H1 (cell line): ENCODE data around the gene TTL. TPM values are rescaled to one million over a fixed set of nuclear protein-coding genes. Genes with fewer than 3 reads are reported as not detected.
"Not testable (repeated sequence)": the region's sequence is repeated elsewhere in the genome, so short reads cannot be mapped to it uniquely, and the experiment has no call there.

Experiments used
- CTCF ChIA-PET: fragments of 300-600 bp; sonication (Branson Sonifier 250); formaldehyde crosslinking; loops from one replicate; lab custom pipeline; 2021; ENCODE audit not compliant: partially characterized antibody; lab: Charles Lee
- POLR2A ChIA-PET: fragments of 300-600 bp; sonication (Branson Sonifier 250); formaldehyde crosslinking; loops from one replicate; lab custom pipeline; 2021; ENCODE audit warnings: inconsistent platforms; ENCODE audit not compliant: partially characterized antibody; lab: Charles Lee
- DNase-seq, 2 experiments: peaks; one replicate each; pipeline versions ENCODE4 v3.0.0 to v3.0.0-alpha.2; 2010 to 2022; ENCODE audit warnings: low spot score in 2 of 2, low read depth in 1 of 2, mixed read lengths in 1 of 2
- FAIRE-seq: peaks from 2 replicates; lab custom pipeline; 2011; peaks lifted over from hg19 to GRCh38; lab: Jason Lieb, UNC
- H2AFZ ChIP-seq: 2 replicates; pipeline ENCODE4 v1.8.1; 2012; ENCODE audit warnings: low read length, inconsistent platforms
- H2AK5ac ChIP-seq: 2 replicates; pipeline ENCODE4 v1.6.1; 2013; ENCODE audit warnings: low read depth, low read length
- H2BK120ac ChIP-seq: replicated peaks from 2 replicates; pipeline ENCODE3; 2013; ENCODE audit warnings: low read depth, low read length, inconsistent platforms
- H2BK12ac ChIP-seq: 2 replicates; pipeline ENCODE4 v1.6.1; 2013; ENCODE audit warnings: low read depth, low read length
- H2BK15ac ChIP-seq: 2 replicates; pipeline ENCODE4 v1.6.1; 2013; ENCODE audit warnings: low read length
- H2BK20ac ChIP-seq: 2 replicates; pipeline ENCODE4 v1.6.1; 2013; ENCODE audit warnings: low read length
- H2BK5ac ChIP-seq: 2 replicates; pipeline ENCODE4 v1.6.1; 2013; ENCODE audit warnings: low read depth, low read length
- H3K14ac ChIP-seq: 2 replicates; pipeline ENCODE4 v1.6.1; 2013; ENCODE audit warnings: inconsistent platforms; ENCODE audit not compliant: insufficient read length
- H3K18ac ChIP-seq: 2 replicates; pipeline ENCODE4 v1.6.1; 2013; ENCODE audit warnings: low read length; ENCODE audit errors: extremely low read depth
- H3K23ac ChIP-seq: 2 replicates; pipeline ENCODE4 v1.6.1; 2013; ENCODE audit warnings: inconsistent platforms; ENCODE audit not compliant: insufficient read length
- H3K23me2 ChIP-seq: 2 replicates; pipeline ENCODE4 v1.6.1; 2013; ENCODE audit warnings: low read depth, low read length
- H3K27ac ChIP-seq: 2 replicates; pipeline ENCODE4 v1.6.1; 2011; ENCODE audit warnings: low read depth, low read length, inconsistent platforms
- H3K27me3 ChIP-seq, 4 experiments: replicated peaks in 1 of 4; 1 replicate in 1 of 4; 2 replicates in 3 of 4; pipeline versions ENCODE4 v1.6.1 to v1.8.1; 2011 to 2013; ENCODE audit warnings: low read length in 3 of 4, mild to moderate bottlenecking in 3 of 4, inconsistent platforms in 2 of 4, mixed read lengths in 2 of 4, moderate library complexity in 1 of 4; ENCODE audit not compliant: control insufficient read depth in 3 of 4, insufficient read depth in 3 of 4; ENCODE audit errors: extremely low read depth in 1 of 4
- H3K36me3 ChIP-seq, 4 experiments: 2 replicates each; pipeline versions ENCODE4 v1.6.1 to v1.8.1; 2011 to 2013; ENCODE audit warnings: mild to moderate bottlenecking in 4 of 4, low read length in 3 of 4, moderate library complexity in 2 of 4, control low read depth in 1 of 4, inconsistent platforms in 1 of 4; ENCODE audit not compliant: insufficient read depth in 4 of 4, control insufficient read depth in 2 of 4
- H3K4ac ChIP-seq: replicated peaks from 2 replicates; pipeline ENCODE3; 2013; ENCODE audit warnings: low read length, low read depth, mixed read lengths, inconsistent platforms; ENCODE audit not compliant: insufficient read length
- H3K4me1 ChIP-seq, 4 experiments: replicated peaks in 1 of 4; 1 replicate in 1 of 4; 2 replicates in 3 of 4; pipeline versions ENCODE4 v1.6.1 to v1.8.1; 2011 to 2013; ENCODE audit warnings: low read length in 3 of 4, inconsistent platforms in 2 of 4, mixed read lengths in 1 of 4; ENCODE audit not compliant: insufficient read depth in 4 of 4, control insufficient read depth in 3 of 4
- H3K4me2 ChIP-seq, 2 experiments: 2 replicates each; pipeline versions ENCODE4 v1.6.1 to v1.8.1; 2011 to 2013; ENCODE audit warnings: low read depth in 2 of 2, low read length in 2 of 2, control low read depth in 1 of 2, inconsistent platforms in 1 of 2, mild to moderate bottlenecking in 1 of 2; ENCODE audit not compliant: insufficient read depth in 1 of 2
- H3K4me3 ChIP-seq, 4 experiments: fragments of 200-600, 300-600 bp in 1 of 4; sonication (generic), shearing (Covaris generic), sonication (Bioruptor Twin) in 1 of 4; 2 replicates each; pipeline versions ENCODE4 v1.5.1 to v1.8.1; 2011 to 2016; ENCODE audit warnings: low read length in 4 of 4, low read depth in 3 of 4, control low read depth in 2 of 4, inconsistent platforms in 2 of 4, mild to moderate bottlenecking in 2 of 4, mixed read lengths in 1 of 4, moderate library complexity in 1 of 4; ENCODE audit not compliant: insufficient read depth in 2 of 4; ENCODE audit errors: extremely low read depth in 1 of 4
- H3K56ac ChIP-seq: replicated peaks from 2 replicates; pipeline ENCODE3; 2013; ENCODE audit warnings: low read depth, mild to moderate bottlenecking, mixed read lengths, low read length, inconsistent platforms; ENCODE audit not compliant: insufficient read length
- H3K79me1 ChIP-seq: 2 replicates; pipeline ENCODE4 v1.6.1; 2013; ENCODE audit warnings: low read depth, low read length, control low read depth
- H3K79me2 ChIP-seq, 2 experiments: 2 replicates each; pipeline versions ENCODE4 v1.6.1 to v1.8.1; 2012 to 2013; ENCODE audit warnings: low read length in 2 of 2, mild to moderate bottlenecking in 2 of 2, inconsistent platforms in 1 of 2; ENCODE audit not compliant: insufficient read depth in 2 of 2, control insufficient read depth in 1 of 2
- H3K9ac ChIP-seq, 4 experiments: replicated peaks in 1 of 4; 1 replicate in 1 of 4; 2 replicates in 3 of 4; pipeline versions ENCODE4 v1.6.1 to v1.8.1; 2011 to 2013; ENCODE audit warnings: low read depth in 3 of 4, low read length in 3 of 4, control low read depth in 2 of 4, mild to moderate bottlenecking in 2 of 4, moderate library complexity in 2 of 4, inconsistent platforms in 1 of 4; ENCODE audit errors: extremely low read depth in 1 of 4
- H3K9me3 ChIP-seq, 2 experiments: 2 replicates each; pipeline versions ENCODE4 v1.6.1 to v1.8.1; 2012 to 2013; ENCODE audit warnings: mild to moderate bottlenecking in 2 of 2, moderate library complexity in 2 of 2, control low read depth in 1 of 2, inconsistent platforms in 1 of 2, low read depth in 1 of 2, low read length in 1 of 2, mixed read lengths in 1 of 2; ENCODE audit not compliant: insufficient read depth in 2 of 2
- H4K20me1 ChIP-seq, 2 experiments: replicated peaks in 1 of 2; 2 replicates each; pipeline versions ENCODE3 to v1.8.1; 2011 to 2013; ENCODE audit warnings: inconsistent platforms in 2 of 2, low read length in 2 of 2, mild to moderate bottlenecking in 1 of 2; ENCODE audit not compliant: insufficient read depth in 2 of 2, control insufficient read depth in 1 of 2
- H4K5ac ChIP-seq: 2 replicates; pipeline ENCODE4 v1.6.1; 2013; ENCODE audit warnings: low read length, low read depth, mixed read lengths, inconsistent platforms; ENCODE audit not compliant: insufficient read length
- H4K8ac ChIP-seq: 2 replicates; pipeline ENCODE4 v1.8.0; 2013; ENCODE audit warnings: mild to moderate bottlenecking, moderate library complexity, low read length, inconsistent platforms; ENCODE audit not compliant: insufficient read depth; ENCODE audit errors: extremely low read depth
- H4K91ac ChIP-seq: replicated peaks from 2 replicates; pipeline ENCODE3; 2013; ENCODE audit warnings: low read length, mixed read lengths, inconsistent platforms; ENCODE audit not compliant: insufficient read length
- WGBS, 2 experiments: shearing (Covaris generic) in 1 of 2; methylation state at CpG; one replicate each; pipeline versions ENCODE4 v1.1.6 to v1.1.7; 2013 to 2015; ENCODE audit warnings: low lambda C conversion rate in 2 of 2, mixed read lengths in 2 of 2, inconsistent platforms in 1 of 2, low coverage in 1 of 2, missing lambda C conversion rate in 1 of 2; ENCODE audit not compliant: insufficient replicate concordance in 2 of 2, insufficient coverage in 1 of 2, insufficient read length in 1 of 2; ENCODE audit errors: extremely low coverage in 1 of 2, missing lambda C conversion rate in 1 of 2; 5-methylcytosine and 5-hydroxymethylcytosine counted together
- polyA plus RNA-seq, 7 experiments: library from polyadenylated mRNA; depleted of rRNA in 3 of 7; stranded (reverse) in 5 of 7; unstranded in 2 of 7; fragments of >200 nt in 5 of 7; fragments of 200-250 nt in 2 of 7; gene quantifications; 1 replicate in 5 of 7; 2 replicates in 1 of 7; 4 replicates in 1 of 7; pipeline versions ENCODE4 v1.2.1 to v1.2.3, GENCODE V29; 2011 to 2013; ENCODE audit warnings: missing spikeins in 2 of 7, mixed read lengths in 2 of 7
- total RNA-seq: library from RNA; stranded (reverse); fragmentation: NEBNext Ultra II Directional; extraction: Animal tissue kit (Norgen Biotek cat#: 25700); gene quantifications from 2 replicates; pipeline ENCODE4 v1.2.1, GENCODE V29; 2021

TTL gene
- total and polyA plus RNA-seq, 2 of the 8 experiments (the other 6 are each of a cell fraction or from before 2014, with no cell fraction given) = 17.5 to 57.1 TPM

DNA sequence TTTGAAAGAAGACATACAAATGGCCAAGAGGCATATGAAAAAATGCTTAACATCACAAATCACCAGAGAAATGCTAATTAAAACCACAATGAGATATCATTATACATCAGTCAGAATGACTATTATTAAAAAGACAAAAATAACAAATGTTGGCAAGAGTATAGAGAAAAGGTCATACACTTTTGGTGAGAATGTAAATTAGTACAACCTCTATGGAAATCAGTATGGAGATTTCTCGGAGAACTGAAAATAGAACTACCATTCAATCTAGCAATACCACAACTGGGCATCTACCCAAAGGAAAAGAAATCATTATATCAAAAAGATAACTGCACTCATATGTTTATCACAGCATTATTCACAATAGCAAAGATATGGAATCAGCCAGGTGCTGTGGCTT lies 37.7 kb upstream of the TTL start:
- H3K4me1 ChIP-seq, H4K20me1 ChIP-seq, H2AK5ac ChIP-seq, FAIRE-seq, H3K79me1 ChIP-seq, H3K27me3 ChIP-seq, H2BK120ac ChIP-seq, H3K18ac ChIP-seq, H3K27ac ChIP-seq, DNase-seq, H3K36me3 ChIP-seq, H3K79me2 ChIP-seq, H3K23ac ChIP-seq, H3K4ac ChIP-seq, H3K23me2 ChIP-seq, H2AFZ ChIP-seq, H3K4me2 ChIP-seq, H3K9ac ChIP-seq, H3K56ac ChIP-seq, H3K9me3 ChIP-seq, H2BK15ac ChIP-seq, CTCF ChIA-PET, H2BK12ac ChIP-seq, H4K8ac ChIP-seq, POLR2A ChIA-PET, H3K4me3 ChIP-seq, H3K14ac ChIP-seq, H2BK5ac ChIP-seq, H4K5ac ChIP-seq, H4K91ac ChIP-seq, H2BK20ac ChIP-seq: not testable (repeated sequence)
- no CpG with 5 or more reads among the region's 1 CpG for WGBS, 2 experiments
